HG03457 (cell line): ENCODE results near the gene HLA-DMA.

Source experiments
- ATAC-seq: cut with Tn5 transposase; IDR thresholded peaks from one replicate; pipeline ENCODE4 v1.9.1; 2021; ENCODE audit warnings: moderate number of reproducible peaks; ENCODE audit not compliant: unreplicated experiment

The HLA-DMA gene

GRCh38 chr6:32933661-32934085 is 19.2 kb downstream of the HLA-DMA start:
- ATAC-seq, result no peak

- ATAC-seq, result no peak
These were observed 20.6 kb downstream of the HLA-DMA start for GRCh38 chr6:32932132-32932868.

- no peak for ATAC-seq
These were observed 21.7 kb downstream of the HLA-DMA start for GRCh38 chr6:32931211-32931610.

GRCh38 chr6:32922083-32922482 is 30.8 kb downstream of the HLA-DMA start:
- ATAC-seq, result no peak

GRCh38 chr6:32920715-32921114 is 32.2 kb downstream of the HLA-DMA start:
- ATAC-seq, result no peak

GRCh38 chr6:32912951-32913350 is 39.9 kb downstream of the HLA-DMA start:
- ATAC-seq, result no peak

- ATAC-seq, result no peak
These were observed 44.0 kb downstream of the HLA-DMA start for GRCh38 chr6:32908897-32909296.

- no peak for ATAC-seq
These were observed 46.4 kb downstream of the HLA-DMA start for GRCh38 chr6:32906539-32906938.

- ATAC-seq, result no peak
These were observed 47.8 kb downstream of the HLA-DMA start for GRCh38 chr6:32905078-32905477.

- ATAC-seq, result no peak
These were observed 48.9 kb downstream of the HLA-DMA start for GRCh38 chr6:32903952-32904351.
